Endothelial cell of umbilical vein (primary cell): ENCODE results near the gene GSN. TPM values are rescaled to one million over a fixed set of nuclear protein-coding genes. Genes with fewer than 3 reads are reported as not detected.

Experiments
- BruUV-seq: library from RNA; stranded (reverse); fragments of 400-500 nt; replicated peaks from 2 replicates; lab custom pipeline; 2021; lab: Mats Ljungman, UMichigan
- CTCF ChIA-PET: fragments of 300-600, 350-600 bp; sonication (Branson Sonifier 250); formaldehyde crosslinking; loops from one replicate; lab custom pipeline; 2021; ENCODE audit warnings: antibody characterized with exemption, inconsistent platforms; lab: Charles Lee
- POLR2A ChIA-PET: fragments of 300-600, 350-600 bp; sonication (Branson Sonifier 250); formaldehyde crosslinking; loops from one replicate; lab custom pipeline; 2021; ENCODE audit warnings: antibody characterized with exemption, inconsistent platforms; lab: Charles Lee
- DNase-seq: peaks from one replicate; pipeline ENCODE4 v3.0.0-alpha.2; 2011; ENCODE audit warnings: low read depth, low spot score
- FAIRE-seq: peaks from 2 replicates; lab custom pipeline; 2011; peaks lifted over from hg19 to GRCh38; lab: Jason Lieb, UNC
- H2AFZ ChIP-seq: 2 replicates; pipeline ENCODE4 v1.6.0; 2012; ENCODE audit warnings: low read depth, low read length, control low read depth, inconsistent platforms
- H3K27ac ChIP-seq: 2 replicates; pipeline ENCODE4 v1.5.1; 2011; ENCODE audit warnings: low read depth, mild to moderate bottlenecking, control low read depth, low read length, moderate library complexity; ENCODE audit not compliant: insufficient read depth
- H3K27me3 ChIP-seq, 2 experiments: 2 replicates each; pipeline versions ENCODE4 v1.6.0 to v1.6.1; 2011; ENCODE audit warnings: low read length in 2 of 2, mixed read lengths in 1 of 2; ENCODE audit not compliant: control insufficient read depth in 2 of 2, insufficient read depth in 2 of 2
- H3K36me3 ChIP-seq, 2 experiments: 2 replicates in 1 of 2; 3 replicates in 1 of 2; pipeline ENCODE4 v1.5.1; 2011; ENCODE audit warnings: low read length in 2 of 2, mild to moderate bottlenecking in 1 of 2, moderate library complexity in 1 of 2; ENCODE audit not compliant: control insufficient read depth in 2 of 2, insufficient read depth in 2 of 2; ENCODE audit errors: extremely low read depth in 1 of 2
- H3K4me1 ChIP-seq: 3 replicates; pipeline ENCODE4 v1.5.1; 2011; ENCODE audit warnings: mild to moderate bottlenecking, low read length; ENCODE audit not compliant: control insufficient read depth, insufficient read depth; ENCODE audit errors: extremely low read depth
- H3K4me2 ChIP-seq: 2 replicates; pipeline ENCODE4 v1.6.1; 2011; ENCODE audit warnings: low read length, control low read depth, mixed read lengths; ENCODE audit not compliant: insufficient read depth
- H3K4me3 ChIP-seq, 3 experiments: fragments of 200-600 bp in 1 of 3; sonication (generic), shearing (Covaris generic) in 1 of 3; replicated peaks in 1 of 3; 2 replicates each; pipeline ENCODE4 v1.5.1; 2011 to 2016; ENCODE audit warnings: control low read depth in 3 of 3, low read length in 3 of 3, mild to moderate bottlenecking in 2 of 3, inconsistent platforms in 1 of 3, low read depth in 1 of 3, moderate library complexity in 1 of 3; ENCODE audit not compliant: insufficient read depth in 1 of 3
- H3K79me2 ChIP-seq: 2 replicates; pipeline ENCODE4 v1.6.0; 2012; ENCODE audit warnings: low read length, inconsistent platforms; ENCODE audit not compliant: control insufficient read depth, insufficient read depth
- H3K9ac ChIP-seq: replicated peaks from 2 replicates; pipeline ENCODE3; 2011; ENCODE audit warnings: low read length, control low read depth; ENCODE audit not compliant: insufficient read depth; ENCODE audit errors: extremely low read depth
- H3K9me1 ChIP-seq: replicated peaks from 3 replicates; pipeline ENCODE4 v1.6.0; 2011; ENCODE audit warnings: mild to moderate bottlenecking, low read length; ENCODE audit not compliant: control insufficient read depth, insufficient read depth; ENCODE audit errors: extremely low read depth
- H3K9me3 ChIP-seq: replicated peaks from 2 replicates; pipeline ENCODE4 v1.5.1; 2012; ENCODE audit warnings: low read length, inconsistent platforms; ENCODE audit not compliant: control insufficient read depth, insufficient read depth
- H4K20me1 ChIP-seq: replicated peaks from 2 replicates; pipeline ENCODE3; 2011; ENCODE audit warnings: mild to moderate bottlenecking, low read length; ENCODE audit not compliant: control insufficient read depth, insufficient read depth; ENCODE audit errors: extremely low read depth
- CTCF ChIP-seq, 2 donors: IDR thresholded peaks; 1 replicate in 1 of 2; 2 replicates in 1 of 2; pipeline ENCODE4 v1.5.1; 2011; ENCODE audit warnings: low read length in 2 of 2, mild to moderate bottlenecking in 2 of 2, moderate library complexity in 2 of 2, control low read depth in 1 of 2, inconsistent platforms in 1 of 2, low read depth in 1 of 2; ENCODE audit not compliant: insufficient read depth in 1 of 2; ENCODE audit errors: extremely low read depth in 1 of 2
- EZH2 ChIP-seq: IDR thresholded peaks from 2 replicates; pipeline ENCODE4 v1.6.1; 2012; ENCODE audit warnings: borderline replicate concordance, low read depth, mild to moderate bottlenecking, moderate library complexity, low read length, inconsistent platforms; ENCODE audit not compliant: severe bottlenecking
- FOS ChIP-seq: IDR thresholded peaks from 2 replicates; pipeline ENCODE4 v1.6.1; 2011; ENCODE audit warnings: mild to moderate bottlenecking, low read length, moderate library complexity, borderline replicate concordance; ENCODE audit not compliant: insufficient read depth
- GATA2 ChIP-seq: IDR thresholded peaks from 2 replicates; pipeline ENCODE4 v1.7.0; 2011; ENCODE audit warnings: low read depth, mild to moderate bottlenecking, moderate library complexity, mixed read lengths, low read length; ENCODE audit not compliant: insufficient read length, insufficient read depth
- JUN ChIP-seq: IDR thresholded peaks from 2 replicates; pipeline ENCODE4 v1.6.1; 2011; ENCODE audit warnings: borderline replicate concordance, low read depth; ENCODE audit not compliant: insufficient read length, insufficient read depth
- MAX ChIP-seq: IDR thresholded peaks from 2 replicates; pipeline ENCODE4 v1.6.1; 2011; ENCODE audit not compliant: insufficient read depth, insufficient read length
- MYC ChIP-seq: IDR thresholded peaks from one replicate; pipeline ENCODE4 v1.6.1; 2011; ENCODE audit warnings: mild to moderate bottlenecking, low read depth, low read length
- POLR2A ChIP-seq: IDR thresholded peaks from 2 replicates; pipeline ENCODE4 v1.6.1; 2012; ENCODE audit warnings: low read depth, mild to moderate bottlenecking, control low read depth, low read length
- POLR2AphosphoS5 ChIP-seq: IDR thresholded peaks from 2 replicates; pipeline ENCODE4 v1.6.1; 2012; ENCODE audit warnings: low read depth, mild to moderate bottlenecking, control low read depth, low read length, moderate library complexity; ENCODE audit not compliant: insufficient read depth
- dilution Hi-C: fragments of 300-500 bp; cut with MboI; formaldehyde crosslinking; loops from one replicate; pipeline ENCODE4 v1.15.0; 2019; ENCODE audit warnings: low sequenced_read_pairs; ENCODE audit not compliant: extremely low pct_ligation_motif_present
- intact Hi-C: fragments of 100-400 bp; cut with micrococcal nuclease; formaldehyde crosslinking; loops from one replicate; pipeline ENCODE4 v1.10.0; 2022
- polyA plus RNA-seq, 4 experiments: library from polyadenylated mRNA; depleted of rRNA in 3 of 4; stranded (reverse) in 3 of 4; unstranded in 1 of 4; fragments of >200 nt; gene quantifications; 2 replicates each; pipeline versions ENCODE4 v1.2.1 to v1.2.3, GENCODE V29; 2011 to 2012; ENCODE audit warnings: missing spikeins in 1 of 4
- total RNA-seq: library from RNA; stranded (reverse); gene quantifications from 2 replicates; pipeline ENCODE4 v1.2.3, GENCODE V29; 2021

GSN gene
- total and polyA plus RNA-seq, 2 donors (not counting 3 experiments of a cell fraction or from before 2014, with no cell fraction given) = 130 to 232 TPM

- POLR2A ChIA-PET = no interaction called here
- H3K27ac ChIP-seq = peak overlapping the region; percentile 19
- no peak overlapping the region for H3K4me3 ChIP-seq
- H3K9me3 ChIP-seq = no peaks in the 10 kb centered on the region
- intact Hi-C loops = no loop called here
- no peak for FAIRE-seq
- H3K36me3 ChIP-seq = peaks cover 0 to 4% of the 10 kb centered on the region in 2 experiments
- no peak overlapping the region for H2AFZ ChIP-seq
- H3K9ac ChIP-seq = no peak overlapping the region
- dilution Hi-C loops = no loop called here
- H3K4me1 ChIP-seq = peaks cover 95% of the 10 kb centered on the region
- TF ChIP-seq POLR2A = no peak
- TF ChIP-seq JUN = no peak
- no peak for TF ChIP-seq POLR2AphosphoS5
- no peak for TF ChIP-seq EZH2
- no peak for TF ChIP-seq GATA2
- TF ChIP-seq FOS = no peak
- TF ChIP-seq CTCF (IDR thresholded peaks at IDR 0.05; ENCODE audit: extremely low read depth in 1 of 2, insufficient read depth in 1 of 2, low read depth in 1 of 2, low read length in 2 of 2) = no peak
- TF ChIP-seq MAX = no peak
- TF ChIP-seq MYC = no peak
- H3K27me3 ChIP-seq = no peaks in the 10 kb centered on the region
- no peaks in the 10 kb centered on the region for H3K9me1 ChIP-seq
- no peaks in the 10 kb centered on the region for H4K20me1 ChIP-seq
- no TSS peak for BruUV-seq
- CTCF ChIA-PET = interaction anchor here (1.0 to 1.5 kb wide), 3 partner anchors 15 to 40 kb away, joined by 3 to 5 read pairs (median 4); no protein-coding TSS in a partner anchor
- H3K4me2 ChIP-seq = peak overlapping the region; percentile 8
- DNase-seq = no peak
- H3K79me2 ChIP-seq = peaks cover 66% of the 10 kb centered on the region
Measured at GRCh38 chr9:121359351-121360294, 91.7 kb downstream of the GSN start.
